Measurements from ENCODE around the gene SYT1. TPM values are rescaled to one million over a fixed set of nuclear protein-coding genes. Genes with fewer than 3 reads are reported as not detected.

The SYT1 gene
- total RNA-seq, 1 donor from 2014 or later: 13.0 TPM

DNA sequence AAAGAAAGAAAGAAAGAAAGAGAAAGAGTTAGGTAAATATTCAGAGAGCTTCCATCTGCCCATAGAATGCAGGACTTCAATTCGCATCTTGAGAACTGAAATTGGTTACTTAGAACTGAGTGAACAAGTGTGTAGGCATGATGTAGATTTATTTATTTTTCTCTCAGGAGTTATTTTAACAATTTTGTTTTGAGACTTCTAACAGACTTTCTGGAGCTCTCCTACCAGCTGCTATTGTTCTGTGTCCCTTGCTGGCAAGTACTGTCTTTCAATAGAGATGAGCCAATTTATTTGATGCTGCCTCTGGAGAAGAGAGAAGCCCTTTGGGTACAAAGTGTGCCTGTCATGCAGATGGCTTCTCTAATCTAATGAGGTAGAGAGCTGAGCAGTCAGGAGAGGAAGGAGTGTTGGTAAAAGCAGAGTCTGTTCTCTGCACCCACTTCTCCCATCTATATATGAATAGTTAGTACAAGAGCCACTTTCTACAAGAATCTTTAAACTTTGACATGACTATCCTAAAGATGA, 67.0 kb downstream of the SYT1 start:
- H3K27ac Mint-ChIP-seq (ENCODE audit: unreplicated experiment): no peak overlapping the region
- no peaks in the 10 kb centered on the region for H3K4me1 Mint-ChIP-seq (ENCODE audit: unreplicated experiment)
- no peaks in the 10 kb centered on the region for H3K36me3 Mint-ChIP-seq (ENCODE audit: low read depth, unreplicated experiment)
- H3K9me3 Mint-ChIP-seq (ENCODE audit: unreplicated experiment): no peaks in the 10 kb centered on the region
- no peak for DNase-seq (ENCODE audit: low spot score)
- no peak overlapping the region for H3K4me3 Mint-ChIP-seq (ENCODE audit: unreplicated experiment)
- peaks cover 2% of the 10 kb centered on the region for H3K27me3 Mint-ChIP-seq (ENCODE audit: unreplicated experiment)
- TF ChIP-seq, protein P1, sequence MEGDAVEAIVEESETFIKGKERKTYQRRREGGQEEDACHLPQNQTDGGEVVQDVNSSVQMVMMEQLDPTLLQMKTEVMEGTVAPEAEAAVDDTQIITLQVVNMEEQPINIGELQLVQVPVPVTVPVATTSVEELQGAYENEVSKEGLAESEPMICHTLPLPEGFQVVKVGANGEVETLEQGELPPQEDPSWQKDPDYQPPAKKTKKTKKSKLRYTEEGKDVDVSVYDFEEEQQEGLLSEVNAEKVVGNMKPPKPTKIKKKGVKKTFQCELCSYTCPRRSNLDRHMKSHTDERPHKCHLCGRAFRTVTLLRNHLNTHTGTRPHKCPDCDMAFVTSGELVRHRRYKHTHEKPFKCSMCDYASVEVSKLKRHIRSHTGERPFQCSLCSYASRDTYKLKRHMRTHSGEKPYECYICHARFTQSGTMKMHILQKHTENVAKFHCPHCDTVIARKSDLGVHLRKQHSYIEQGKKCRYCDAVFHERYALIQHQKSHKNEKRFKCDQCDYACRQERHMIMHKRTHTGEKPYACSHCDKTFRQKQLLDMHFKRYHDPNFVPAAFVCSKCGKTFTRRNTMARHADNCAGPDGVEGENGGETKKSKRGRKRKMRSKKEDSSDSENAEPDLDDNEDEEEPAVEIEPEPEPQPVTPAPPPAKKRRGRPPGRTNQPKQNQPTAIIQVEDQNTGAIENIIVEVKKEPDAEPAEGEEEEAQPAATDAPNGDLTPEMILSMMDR (IDR thresholded peaks at IDR 0.05; ENCODE audit: unreplicated experiment): no peak

DNA sequence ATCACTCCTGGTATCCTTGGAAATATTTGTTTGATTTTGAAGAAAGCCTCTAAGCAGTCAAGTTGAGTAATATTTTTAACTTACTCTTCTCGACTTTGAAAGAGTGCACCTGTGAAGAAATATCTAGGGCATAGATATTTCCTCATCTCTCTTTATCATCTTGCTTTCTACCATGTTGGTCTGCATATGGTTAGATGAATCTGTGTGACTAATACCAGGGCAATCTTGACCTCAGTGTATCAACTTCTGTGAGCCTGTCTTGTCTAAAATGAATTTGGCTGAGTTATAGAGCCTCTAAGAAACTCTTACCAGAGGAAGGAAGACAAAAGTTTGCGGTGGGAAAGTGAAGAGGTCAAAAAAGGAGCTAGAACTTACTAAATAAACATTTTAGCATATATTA, 68.4 kb downstream of the SYT1 start:
- no peak for DNase-seq (ENCODE audit: low spot score)

DNA sequence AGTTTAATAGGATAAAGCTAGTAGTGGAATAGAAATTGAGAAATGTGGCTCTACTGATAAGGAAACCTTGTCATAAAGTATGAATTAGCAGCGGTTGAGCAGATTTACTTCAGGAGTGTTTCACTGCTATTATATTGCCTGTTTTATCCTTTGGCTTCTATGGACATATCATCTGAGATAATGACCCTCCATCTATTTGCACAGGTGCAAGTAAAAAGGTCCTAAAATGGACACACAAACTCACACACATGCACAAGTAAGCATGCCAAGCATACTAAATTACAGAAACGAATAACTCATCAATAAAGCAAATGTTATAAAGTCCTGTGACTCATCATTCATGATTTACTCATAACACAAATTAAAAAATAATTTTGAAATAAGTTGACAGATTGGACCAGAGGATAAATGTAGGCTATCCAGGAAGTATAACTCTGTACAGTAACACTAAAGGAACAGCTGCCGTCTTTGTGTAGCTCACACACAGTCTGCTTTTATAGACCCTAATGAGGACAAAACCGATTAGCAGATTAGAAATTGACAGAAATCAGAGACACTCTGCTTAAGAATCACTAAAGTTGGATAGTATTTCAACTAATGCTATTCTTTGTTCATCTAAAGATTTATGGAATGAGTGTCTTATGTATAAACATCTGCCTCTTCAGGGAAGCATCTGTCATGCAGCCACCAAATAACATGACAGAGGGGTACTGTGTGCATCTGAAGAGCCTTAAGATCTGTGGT, 73.9 kb downstream of the SYT1 start:
- Mint-ChIP-seq H3K27ac (ENCODE audit: unreplicated experiment) (no peak overlapping the region), H3K27me3 (ENCODE audit: unreplicated experiment) (no peaks in the 10 kb centered on the region), H3K4me1 (ENCODE audit: unreplicated experiment) (no peaks in the 10 kb centered on the region), H3K9me3 (ENCODE audit: unreplicated experiment) (no peaks in the 10 kb centered on the region), H3K4me3 (ENCODE audit: unreplicated experiment) (no peak overlapping the region), H3K36me3 (ENCODE audit: low read depth, unreplicated experiment) (no peaks in the 10 kb centered on the region)
- DNase-seq (ENCODE audit: low spot score): no peak
- TF ChIP-seq, protein P1 (IDR thresholded peaks at IDR 0.05; ENCODE audit: unreplicated experiment): no peak

More for the DNA sequence above, 68.4 kb downstream of the SYT1 start:
- H3K27ac Mint-ChIP-seq (ENCODE audit: unreplicated experiment): no peak overlapping the region
- H3K27me3 Mint-ChIP-seq (ENCODE audit: unreplicated experiment): peaks cover 2% of the 10 kb centered on the region
- TF ChIP-seq, protein P1 (IDR thresholded peaks at IDR 0.05; ENCODE audit: unreplicated experiment): no peak
- H3K36me3 Mint-ChIP-seq (ENCODE audit: low read depth, unreplicated experiment): no peaks in the 10 kb centered on the region
- H3K4me1 Mint-ChIP-seq (ENCODE audit: unreplicated experiment): no peaks in the 10 kb centered on the region
- no peak overlapping the region for H3K4me3 Mint-ChIP-seq (ENCODE audit: unreplicated experiment)
- H3K9me3 Mint-ChIP-seq (ENCODE audit: unreplicated experiment): no peaks in the 10 kb centered on the region

DNA sequence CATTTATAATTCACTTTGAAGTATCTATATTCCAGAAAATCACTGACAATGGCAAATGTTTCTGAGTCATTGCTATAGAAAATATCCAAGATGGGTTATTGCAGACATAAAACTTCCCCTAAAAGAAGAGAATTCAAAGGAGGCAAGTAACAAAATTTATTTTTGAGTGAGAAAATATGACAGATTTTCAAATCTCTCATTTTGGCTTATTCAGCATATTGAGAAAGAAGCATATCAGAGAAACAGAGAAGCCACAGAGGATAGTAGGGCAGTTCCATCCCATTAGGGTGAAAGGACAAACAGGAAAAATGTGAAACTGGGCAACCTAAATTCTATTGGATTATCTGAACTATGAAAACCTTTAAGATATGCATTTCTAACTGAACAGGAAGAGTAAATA, 85.0 kb downstream of the SYT1 start:
- H3K4me3 Mint-ChIP-seq (ENCODE audit: unreplicated experiment): no peak overlapping the region
- no peak overlapping the region for H3K27ac Mint-ChIP-seq (ENCODE audit: unreplicated experiment)
- H3K27me3 Mint-ChIP-seq (ENCODE audit: unreplicated experiment): no peaks in the 10 kb centered on the region
- no peaks in the 10 kb centered on the region for H3K9me3 Mint-ChIP-seq (ENCODE audit: unreplicated experiment)
- no peaks in the 10 kb centered on the region for H3K4me1 Mint-ChIP-seq (ENCODE audit: unreplicated experiment)
- no peaks in the 10 kb centered on the region for H3K36me3 Mint-ChIP-seq (ENCODE audit: low read depth, unreplicated experiment)
- TF ChIP-seq, protein P1 (IDR thresholded peaks at IDR 0.05; ENCODE audit: unreplicated experiment): no peak
- DNase-seq (ENCODE audit: low spot score): no peak

DNA sequence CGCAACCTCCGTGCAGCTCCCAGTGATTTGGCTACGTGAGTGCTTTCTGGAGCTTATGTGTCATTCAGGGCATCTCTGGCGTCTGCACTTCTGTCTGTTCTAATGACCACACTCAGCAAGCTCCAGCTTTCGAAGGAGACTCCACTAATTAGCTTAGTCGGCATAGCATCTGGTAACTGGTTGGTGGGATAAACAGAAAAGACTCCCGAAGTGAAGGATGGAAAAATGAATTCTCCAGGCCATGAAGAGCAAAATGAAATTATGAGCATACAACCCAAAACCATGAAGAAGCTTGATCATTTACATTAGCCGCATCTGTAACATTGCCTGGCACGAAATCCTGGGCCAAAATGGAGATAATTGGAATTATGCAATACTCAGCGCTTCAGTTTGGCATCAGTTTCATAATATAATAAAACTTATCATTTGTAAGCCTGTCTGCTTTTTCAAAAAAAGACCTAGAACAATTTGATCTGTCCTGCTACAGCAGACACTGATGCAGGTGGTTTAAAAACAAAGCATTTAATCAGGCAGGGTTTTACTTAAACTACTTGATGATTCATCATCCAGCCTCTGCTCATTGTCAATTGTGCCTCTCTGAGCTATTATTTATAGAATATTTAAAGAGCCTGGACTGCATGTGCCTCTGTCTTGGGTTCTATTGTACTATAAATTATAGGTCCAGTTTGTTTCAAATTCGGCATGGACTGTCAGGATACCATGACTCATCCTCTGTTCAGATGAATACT, 87.4 kb downstream of the SYT1 start:
- H3K27ac Mint-ChIP-seq (ENCODE audit: unreplicated experiment): no peak overlapping the region
- peaks cover 1% of the 10 kb centered on the region for H3K27me3 Mint-ChIP-seq (ENCODE audit: unreplicated experiment)
- no peaks in the 10 kb centered on the region for H3K9me3 Mint-ChIP-seq (ENCODE audit: unreplicated experiment)
- DNase-seq (ENCODE audit: low spot score): no peak
- TF ChIP-seq, protein P1 (IDR thresholded peaks at IDR 0.05; ENCODE audit: unreplicated experiment): no peak
- no peak overlapping the region for H3K4me3 Mint-ChIP-seq (ENCODE audit: unreplicated experiment)
- H3K36me3 Mint-ChIP-seq (ENCODE audit: low read depth, unreplicated experiment): no peaks in the 10 kb centered on the region
- no peaks in the 10 kb centered on the region for H3K4me1 Mint-ChIP-seq (ENCODE audit: unreplicated experiment)
